Keratinocyte (primary cell): ENCODE measurements around the gene CACNG3. TPM values are rescaled to one million over a fixed set of nuclear protein-coding genes. Genes with fewer than 3 reads are reported as not detected.

Experiments
- DNase-seq: peaks from one replicate; pipeline ENCODE4 v3.0.0-alpha.2; 2011; ENCODE audit warnings: low read depth, missing footprints, low spot score
- FAIRE-seq: peaks from 2 replicates; lab custom pipeline; 2011; peaks lifted over from hg19 to GRCh38; lab: Jason Lieb, UNC
- H2AFZ ChIP-seq: 2 replicates; pipeline ENCODE4 v1.6.0; 2012; ENCODE audit warnings: low read length, control low read depth, inconsistent platforms; ENCODE audit not compliant: control insufficient read depth
- H3K27ac ChIP-seq: 2 replicates; pipeline ENCODE4 v1.5.1; 2011; ENCODE audit warnings: low read length; ENCODE audit not compliant: control insufficient read depth, insufficient read depth
- H3K27me3 ChIP-seq: 3 replicates; pipeline ENCODE4 v1.6.0; 2011; ENCODE audit warnings: low read length; ENCODE audit not compliant: control insufficient read depth, insufficient read depth; ENCODE audit errors: extremely low read depth
- H3K36me3 ChIP-seq, 2 experiments: 2 replicates in 1 of 2; 3 replicates in 1 of 2; pipeline ENCODE4 v1.5.1; 2011; ENCODE audit warnings: low read length in 2 of 2, mild to moderate bottlenecking in 1 of 2; ENCODE audit not compliant: control insufficient read depth in 2 of 2, insufficient read depth in 2 of 2; ENCODE audit errors: extremely low read depth in 1 of 2
- H3K4me1 ChIP-seq: 3 replicates; pipeline ENCODE4 v1.5.1; 2011; ENCODE audit warnings: low read length; ENCODE audit not compliant: control insufficient read depth, insufficient read depth; ENCODE audit errors: extremely low read depth
- H3K4me2 ChIP-seq: 3 replicates; pipeline ENCODE4 v1.6.0; 2011; ENCODE audit warnings: low read depth, low read length; ENCODE audit not compliant: control insufficient read depth, insufficient read depth; ENCODE audit errors: extremely low read depth
- H3K4me3 ChIP-seq, 3 experiments: fragments of 200-600 bp in 1 of 3; sonication (generic) in 1 of 3; 2 replicates in 2 of 3; 3 replicates in 1 of 3; pipeline ENCODE4 v1.5.1; 2011 to 2016; ENCODE audit warnings: low read length in 3 of 3, mild to moderate bottlenecking in 3 of 3, control low read depth in 2 of 3, inconsistent platforms in 1 of 3, low read depth in 1 of 3, mixed read lengths in 1 of 3, mixed run types in 1 of 3, moderate library complexity in 1 of 3; ENCODE audit not compliant: control insufficient read depth in 2 of 3, insufficient read depth in 2 of 3; ENCODE audit errors: extremely low read depth in 1 of 3
- H3K79me2 ChIP-seq: 2 replicates; pipeline ENCODE4 v1.6.0; 2012; ENCODE audit warnings: low read length; ENCODE audit not compliant: control insufficient read depth, insufficient read depth
- H3K9ac ChIP-seq: 3 replicates; pipeline ENCODE4 v1.6.0; 2011; ENCODE audit warnings: low read length; ENCODE audit not compliant: control insufficient read depth, insufficient read depth; ENCODE audit errors: extremely low read depth
- H3K9me1 ChIP-seq: 3 replicates; pipeline ENCODE4 v1.6.0; 2011; ENCODE audit warnings: low read length; ENCODE audit not compliant: control insufficient read depth, insufficient read depth; ENCODE audit errors: extremely low read depth
- H3K9me3 ChIP-seq: 2 replicates; pipeline ENCODE4 v1.5.1; 2012; ENCODE audit warnings: low read depth, low read length; ENCODE audit not compliant: control insufficient read depth
- H4K20me1 ChIP-seq: 3 replicates; pipeline ENCODE4 v1.6.0; 2011; ENCODE audit warnings: low read length; ENCODE audit not compliant: control insufficient read depth, insufficient read depth; ENCODE audit errors: extremely low read depth
- CTCF ChIP-seq, 3 experiments: IDR thresholded peaks in 1 of 3; conservative IDR thresholded peaks in 1 of 3; optimal IDR thresholded peaks in 1 of 3; 2 replicates in 2 of 3; 3 replicates in 1 of 3; pipeline versions ENCODE3 to v1.5.1; 2011; ENCODE audit warnings: low read length in 3 of 3, mild to moderate bottlenecking in 3 of 3, moderate library complexity in 2 of 3, control low read depth in 1 of 3, inconsistent platforms in 1 of 3; ENCODE audit not compliant: insufficient read depth in 2 of 3; ENCODE audit errors: extremely low read depth in 1 of 3
- EZH2 ChIP-seq: IDR thresholded peaks from one replicate; pipeline ENCODE4 v1.6.1; 2012; ENCODE audit warnings: inconsistent platforms, mild to moderate bottlenecking, low read length, moderate library complexity
- dilution Hi-C: fragments of 300-500 bp; cut with MboI; formaldehyde crosslinking; loops from one replicate; pipeline ENCODE4 v1.7.0; 2020; ENCODE audit warnings: low sequenced_read_pairs; ENCODE audit not compliant: extremely low pct_ligation_motif_present
- polyA plus RNA-seq, 5 experiments: library from polyadenylated mRNA; depleted of rRNA in 3 of 5; stranded (reverse) in 3 of 5; stranded (forward) in 1 of 5; unstranded in 1 of 5; fragments of >200 nt; gene quantifications; 1 replicate in 1 of 5; 2 replicates in 3 of 5; 3 replicates in 1 of 5; pipeline versions ENCODE4 v1.2.1 to v1.2.3, GENCODE V29; 2011 to 2012; ENCODE audit warnings: missing spikeins in 2 of 5, low read depth in 1 of 5, low replicate concordance in 1 of 5

CACNG3 gene
- polyA plus RNA-seq, 1 donor (not counting 4 experiments of a cell fraction or from before 2014, with no cell fraction given) = not detected

GRCh38 chr16:24346734-24347133 is 90.6 kb downstream of the CACNG3 start:
- H3K9ac ChIP-seq = no peak overlapping the region
- DNase-seq (no peak), FAIRE-seq (no peak)
- no peak overlapping the region for H3K4me3 ChIP-seq
- no peak overlapping the region for H3K27ac ChIP-seq
- no peak overlapping the region for H3K4me2 ChIP-seq
- no peak overlapping the region for H2AFZ ChIP-seq
- H3K36me3 ChIP-seq = no peaks in the 10 kb centered on the region
- no peaks in the 10 kb centered on the region for H3K27me3 ChIP-seq
- H4K20me1 ChIP-seq = no peaks in the 10 kb centered on the region
- H3K9me3 ChIP-seq = no peaks in the 10 kb centered on the region
- no peaks in the 10 kb centered on the region for H3K4me1 ChIP-seq
- TF ChIP-seq EZH2 (no peak), CTCF (optimal IDR thresholded peaks at IDR 0.05 in 1 of 3, IDR thresholded peaks at IDR 0.05 in 1 of 3, conservative IDR thresholded peaks at IDR 0.05 in 1 of 3; ENCODE audit: extremely low read depth in 1 of 3, insufficient read depth in 2 of 3, low read length in 3 of 3) (no peak)
- H3K79me2 ChIP-seq = no peaks in the 10 kb centered on the region
- H3K9me1 ChIP-seq = no peaks in the 10 kb centered on the region
- dilution Hi-C loops = no loop called here

- no peak overlapping the region for H3K9ac ChIP-seq
- FAIRE-seq (no peak), DNase-seq (no peak)
- dilution Hi-C loops = no loop called here
- no peaks in the 10 kb centered on the region for H3K9me3 ChIP-seq
- H3K4me1 ChIP-seq = no peaks in the 10 kb centered on the region
- H4K20me1 ChIP-seq = no peaks in the 10 kb centered on the region
- no peak overlapping the region for H3K4me3 ChIP-seq
- H3K4me2 ChIP-seq = no peak overlapping the region
- H3K27ac ChIP-seq = no peak overlapping the region
- H3K36me3 ChIP-seq = no peaks in the 10 kb centered on the region
- no peaks in the 10 kb centered on the region for H3K27me3 ChIP-seq
- no peaks in the 10 kb centered on the region for H3K79me2 ChIP-seq
- no peaks in the 10 kb centered on the region for H3K9me1 ChIP-seq
- TF ChIP-seq CTCF (optimal IDR thresholded peaks at IDR 0.05 in 1 of 3, IDR thresholded peaks at IDR 0.05 in 1 of 3, conservative IDR thresholded peaks at IDR 0.05 in 1 of 3; ENCODE audit: extremely low read depth in 1 of 3, insufficient read depth in 2 of 3, low read length in 3 of 3) = no peak
- no peak for TF ChIP-seq EZH2
- no peak overlapping the region for H2AFZ ChIP-seq
Observed at GRCh38 chr16:24347556-24347955, 91.4 kb downstream of the CACNG3 start.
